ENCODE data around the gene IFT20.

IFT20 gene

GRCh38 chr17:28344011-28344410, 8.7 kb upstream of the IFT20 start:
- Histone ChIP-seq H3K9me3 (ENCODE audit: insufficient read depth, low read length) (no peaks in the 10 kb centered on the region), H3K4me2 (ENCODE audit: low read length) (no peak overlapping the region), H3K9ac (ENCODE audit: low read length) (no peak overlapping the region), H2AFZ (ENCODE audit: low read depth, low read length) (no peak overlapping the region), H3K36me3 (replicated peaks; ENCODE audit: low read depth, low read length) (peaks cover 52% of the 10 kb centered on the region), H3K27ac (ENCODE audit: low read length) (no peak overlapping the region), H3K4me1 (ENCODE audit: low read length) (no peaks in the 10 kb centered on the region), H3K27me3 (ENCODE audit: low read depth, low read length) (no peaks in the 10 kb centered on the region), H3K79me2 (ENCODE audit: low read length) (no peaks in the 10 kb centered on the region), H4K20me1 (ENCODE audit: insufficient read depth, low read length) (no peaks in the 10 kb centered on the region), H3K4me3 (ENCODE audit: low read length) (no peak overlapping the region)
- no peak for TF ChIP-seq EZH2phosphoT487 (IDR thresholded peaks at IDR 0.05; ENCODE audit: low read depth)
- TF ChIP-seq, protein P1, sequence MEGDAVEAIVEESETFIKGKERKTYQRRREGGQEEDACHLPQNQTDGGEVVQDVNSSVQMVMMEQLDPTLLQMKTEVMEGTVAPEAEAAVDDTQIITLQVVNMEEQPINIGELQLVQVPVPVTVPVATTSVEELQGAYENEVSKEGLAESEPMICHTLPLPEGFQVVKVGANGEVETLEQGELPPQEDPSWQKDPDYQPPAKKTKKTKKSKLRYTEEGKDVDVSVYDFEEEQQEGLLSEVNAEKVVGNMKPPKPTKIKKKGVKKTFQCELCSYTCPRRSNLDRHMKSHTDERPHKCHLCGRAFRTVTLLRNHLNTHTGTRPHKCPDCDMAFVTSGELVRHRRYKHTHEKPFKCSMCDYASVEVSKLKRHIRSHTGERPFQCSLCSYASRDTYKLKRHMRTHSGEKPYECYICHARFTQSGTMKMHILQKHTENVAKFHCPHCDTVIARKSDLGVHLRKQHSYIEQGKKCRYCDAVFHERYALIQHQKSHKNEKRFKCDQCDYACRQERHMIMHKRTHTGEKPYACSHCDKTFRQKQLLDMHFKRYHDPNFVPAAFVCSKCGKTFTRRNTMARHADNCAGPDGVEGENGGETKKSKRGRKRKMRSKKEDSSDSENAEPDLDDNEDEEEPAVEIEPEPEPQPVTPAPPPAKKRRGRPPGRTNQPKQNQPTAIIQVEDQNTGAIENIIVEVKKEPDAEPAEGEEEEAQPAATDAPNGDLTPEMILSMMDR (IDR thresholded peaks at IDR 0.05; ENCODE audit: low read depth, low read length): no peak

- Histone ChIP-seq H3K27me3 (ENCODE audit: low read depth, low read length) (no peaks in the 10 kb centered on the region), H3K4me1 (ENCODE audit: low read length) (no peaks in the 10 kb centered on the region), H3K36me3 (replicated peaks; ENCODE audit: low read depth, low read length) (peaks cover 49% of the 10 kb centered on the region), H3K4me3 (ENCODE audit: low read length) (no peak overlapping the region), H3K4me2 (ENCODE audit: low read length) (no peak overlapping the region), H3K9me3 (ENCODE audit: insufficient read depth, low read length) (no peaks in the 10 kb centered on the region), H3K9ac (ENCODE audit: low read length) (no peak overlapping the region), H2AFZ (ENCODE audit: low read depth, low read length) (no peak overlapping the region), H3K79me2 (ENCODE audit: low read length) (no peaks in the 10 kb centered on the region), H4K20me1 (ENCODE audit: insufficient read depth, low read length) (no peaks in the 10 kb centered on the region), H3K27ac (ENCODE audit: low read length) (no peak overlapping the region)
- TF ChIP-seq, protein P1 (IDR thresholded peaks at IDR 0.05; ENCODE audit: low read depth, low read length): no peak
- no peak for TF ChIP-seq EZH2phosphoT487 (IDR thresholded peaks at IDR 0.05; ENCODE audit: low read depth)
Measured at GRCh38 chr17:28343491-28343932, 8.2 kb upstream of the IFT20 start.

DNA sequence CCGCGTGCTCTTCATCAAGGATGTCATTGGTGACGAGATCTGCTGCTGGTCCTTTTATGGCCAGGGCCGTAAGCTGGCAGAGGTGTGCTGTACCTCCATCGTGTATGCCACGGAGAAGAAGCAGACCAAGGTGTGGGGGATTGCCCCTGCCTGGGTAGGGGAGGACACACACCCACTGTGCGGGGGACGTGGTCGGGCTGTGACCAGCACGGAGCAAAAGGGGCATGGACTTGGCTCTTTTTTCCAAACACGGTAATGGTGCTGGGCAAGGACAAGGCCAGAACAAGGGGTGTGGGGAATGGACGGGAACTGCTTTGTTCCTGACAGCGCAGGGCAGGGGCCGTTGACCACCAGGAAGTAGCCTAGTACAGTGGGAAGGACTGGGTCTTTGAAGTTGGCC, 7.0 kb upstream of the IFT20 start:
- no peaks in the 10 kb centered on the region for H4K20me1 ChIP-seq (ENCODE audit: insufficient read depth, low read length)

GRCh38 chr17:28341516-28341915, 6.2 kb upstream of the IFT20 start:
- TF ChIP-seq, protein P1 (IDR thresholded peaks at IDR 0.05; ENCODE audit: low read depth, low read length): no peak
- TF ChIP-seq EZH2phosphoT487 (IDR thresholded peaks at IDR 0.05; ENCODE audit: low read depth): no peak
- peaks cover 5% of the 10 kb centered on the region for H3K79me2 ChIP-seq (ENCODE audit: low read length)
- H3K9ac ChIP-seq (ENCODE audit: low read length): no peak overlapping the region
- H3K36me3 ChIP-seq (replicated peaks; ENCODE audit: low read depth, low read length): peaks cover 33% of the 10 kb centered on the region
- H3K9me3 ChIP-seq (ENCODE audit: insufficient read depth, low read length): no peaks in the 10 kb centered on the region
- peaks cover 4% of the 10 kb centered on the region for H3K4me1 ChIP-seq (ENCODE audit: low read length)
- no peaks in the 10 kb centered on the region for H3K27me3 ChIP-seq (ENCODE audit: low read depth, low read length)
- H4K20me1 ChIP-seq (ENCODE audit: insufficient read depth, low read length): no peaks in the 10 kb centered on the region
- H2AFZ ChIP-seq (ENCODE audit: low read depth, low read length): no peak overlapping the region
- H3K4me3 ChIP-seq (ENCODE audit: low read length): no peak overlapping the region
- H3K27ac ChIP-seq (ENCODE audit: low read length): no peak overlapping the region
- no peak overlapping the region for H3K4me2 ChIP-seq (ENCODE audit: low read length)

More for the DNA sequence above, 7.0 kb upstream of the IFT20 start:
- H3K4me2 ChIP-seq (ENCODE audit: low read length): no peak overlapping the region
- H3K4me3 ChIP-seq (ENCODE audit: low read length): no peak overlapping the region
- H3K27ac ChIP-seq (ENCODE audit: low read length): no peak overlapping the region
- H3K79me2 ChIP-seq (ENCODE audit: low read length): no peaks in the 10 kb centered on the region
- TF ChIP-seq EZH2phosphoT487 (IDR thresholded peaks at IDR 0.05; ENCODE audit: low read depth): no peak
- TF ChIP-seq, protein P1 (IDR thresholded peaks at IDR 0.05; ENCODE audit: low read depth, low read length): no peak
- H3K27me3 ChIP-seq (ENCODE audit: low read depth, low read length): no peaks in the 10 kb centered on the region
- no peak overlapping the region for H2AFZ ChIP-seq (ENCODE audit: low read depth, low read length)
- H3K36me3 ChIP-seq (replicated peaks; ENCODE audit: low read depth, low read length): peaks cover 41% of the 10 kb centered on the region
- no peaks in the 10 kb centered on the region for H3K9me3 ChIP-seq (ENCODE audit: insufficient read depth, low read length)
- H3K4me1 ChIP-seq (ENCODE audit: low read length): no peaks in the 10 kb centered on the region
- no peak overlapping the region for H3K9ac ChIP-seq (ENCODE audit: low read length)
